ENCODE results near the gene MAML2.

Gene MAML2

GRCh38 chr11:96178049-96178886 is 164.7 kb downstream of the MAML2 start:
- no peak for DNase-seq

GRCh38 chr11:96177146-96177545 is 165.8 kb downstream of the MAML2 start:
- no peak for DNase-seq

GRCh38 chr11:96173906-96174305 is 169.1 kb downstream of the MAML2 start:
- DNase-seq: no peak

GRCh38 chr11:96173422-96173821 is 169.6 kb downstream of the MAML2 start:
- DNase-seq: no peak

GRCh38 chr11:96172604-96173003 is 170.4 kb downstream of the MAML2 start:
- peak; percentile 81 for DNase-seq

GRCh38 chr11:96169250-96169649 is 173.7 kb downstream of the MAML2 start:
- no peak for DNase-seq

- DNase-seq: peak; percentile 89
These were observed 174.4 kb downstream of the MAML2 start for GRCh38 chr11:96168623-96169022.

- DNase-seq: no peak
These were observed 175.2 kb downstream of the MAML2 start for GRCh38 chr11:96167787-96168186.

- no peak for DNase-seq
These were observed 175.7 kb downstream of the MAML2 start for GRCh38 chr11:96167203-96167758.

GRCh38 chr11:96162816-96163499 is 180.0 kb downstream of the MAML2 start:
- peak; percentile 98 for DNase-seq

- peak; percentile 69 for DNase-seq
These were observed 181.5 kb downstream of the MAML2 start for GRCh38 chr11:96161307-96162089.

GRCh38 chr11:96160732-96161306 is 182.2 kb downstream of the MAML2 start:
- no peak for DNase-seq

- DNase-seq: no peak
These were observed 183.0 kb downstream of the MAML2 start for GRCh38 chr11:96159968-96160367.

- no peak for DNase-seq
These were observed 184.9 kb downstream of the MAML2 start for GRCh38 chr11:96158126-96158525.

GRCh38 chr11:96157517-96157873 is 185.5 kb downstream of the MAML2 start:
- no peak for DNase-seq

- no peak for DNase-seq
These were observed 186.6 kb downstream of the MAML2 start for GRCh38 chr11:96156379-96156722.

GRCh38 chr11:96155627-96156378 is 187.2 kb downstream of the MAML2 start:
- DNase-seq: peak; percentile 98

GRCh38 chr11:96154802-96155520 is 188.0 kb downstream of the MAML2 start:
- peak; percentile 90 for DNase-seq

GRCh38 chr11:96152623-96153022 is 190.4 kb downstream of the MAML2 start:
- no peak for DNase-seq

GRCh38 chr11:96151501-96151900 is 191.5 kb downstream of the MAML2 start:
- peak; percentile 50 for DNase-seq

- no peak for DNase-seq
These were observed 192.4 kb downstream of the MAML2 start for GRCh38 chr11:96150609-96151008.
